Measurements from ENCODE around the gene SOBP. TPM values are rescaled to one million over a fixed set of nuclear protein-coding genes. Genes with fewer than 3 reads are reported as not detected.

SOBP gene
- polyA plus RNA-seq, 1 donor: 4.6 TPM

DNA sequence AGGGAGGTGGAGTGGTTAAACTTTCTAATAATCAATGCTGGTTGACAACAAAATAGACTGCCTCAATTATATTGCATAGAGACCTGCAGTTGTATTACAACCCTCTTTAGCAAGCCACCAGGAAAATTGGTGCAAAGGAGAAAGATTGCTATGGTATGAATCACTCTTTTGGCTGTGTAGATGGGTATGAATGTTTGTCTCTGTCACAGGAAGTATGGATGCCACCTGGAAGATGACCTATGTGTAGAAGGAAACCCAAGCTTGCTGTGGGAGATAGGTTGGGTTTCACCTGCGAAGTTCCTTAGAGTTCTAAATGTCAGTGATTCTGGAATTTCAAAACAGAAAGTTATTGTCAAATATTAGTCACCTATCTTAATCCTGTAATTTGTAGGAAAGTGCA, 134.6 kb downstream of the SOBP start:
- H3K27me3 ChIP-seq (ENCODE audit: control insufficient read depth, insufficient read depth, low read length): no peaks in the 10 kb centered on the region
- no CpG with 5 or more reads among the region's 1 CpG for WGBS (ENCODE audit: insufficient coverage, low lambda C conversion rate)
- no peak overlapping the region for H3K27ac ChIP-seq (ENCODE audit: low read length)

DNA sequence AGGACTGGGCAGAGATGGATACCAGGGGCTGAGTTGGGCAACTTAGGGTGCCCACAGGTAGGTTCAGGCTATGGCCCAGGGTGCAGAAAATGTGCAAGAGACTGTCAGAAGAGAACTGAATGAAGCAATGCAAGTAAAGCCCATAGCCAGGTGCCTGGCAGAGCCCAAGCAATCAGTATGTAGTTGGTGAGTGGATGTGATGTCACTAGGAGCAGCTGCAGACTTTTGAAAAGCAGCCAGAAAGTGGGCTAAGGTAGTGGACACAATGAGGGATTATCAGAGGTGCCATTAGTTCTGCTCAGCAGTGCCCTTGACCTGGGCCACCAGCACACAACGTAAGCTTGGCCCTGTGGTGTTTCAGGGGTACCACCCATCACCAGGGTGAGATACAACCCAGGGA, 135.3 kb downstream of the SOBP start:
- no peaks in the 10 kb centered on the region for H3K36me3 ChIP-seq (ENCODE audit: control insufficient read depth, insufficient read depth, low read length)
- WGBS (ENCODE audit: insufficient coverage, low lambda C conversion rate): no CpG with 5 or more reads among the region's 1 CpG
- H3K27ac ChIP-seq (ENCODE audit: low read length): no peak overlapping the region
- no peaks in the 10 kb centered on the region for H3K9me3 ChIP-seq (ENCODE audit: control insufficient read depth, low read depth, low read length)
- no peak overlapping the region for H3K4me3 ChIP-seq (ENCODE audit: low read length)
- no peaks in the 10 kb centered on the region for H3K27me3 ChIP-seq (ENCODE audit: control insufficient read depth, insufficient read depth, low read length)
- no peak for DNase-seq
- H3K4me1 ChIP-seq (ENCODE audit: control insufficient read depth, insufficient read depth, low read length): peaks cover 4% of the 10 kb centered on the region

More for the DNA sequence above, 134.6 kb downstream of the SOBP start:
- H3K4me3 ChIP-seq (ENCODE audit: low read length): no peak overlapping the region
- no peaks in the 10 kb centered on the region for H3K36me3 ChIP-seq (ENCODE audit: control insufficient read depth, insufficient read depth, low read length)
- DNase-seq: no peak
- peaks cover 4% of the 10 kb centered on the region for H3K4me1 ChIP-seq (ENCODE audit: control insufficient read depth, insufficient read depth, low read length)
- H3K9me3 ChIP-seq (ENCODE audit: control insufficient read depth, low read depth, low read length): no peaks in the 10 kb centered on the region

DNA sequence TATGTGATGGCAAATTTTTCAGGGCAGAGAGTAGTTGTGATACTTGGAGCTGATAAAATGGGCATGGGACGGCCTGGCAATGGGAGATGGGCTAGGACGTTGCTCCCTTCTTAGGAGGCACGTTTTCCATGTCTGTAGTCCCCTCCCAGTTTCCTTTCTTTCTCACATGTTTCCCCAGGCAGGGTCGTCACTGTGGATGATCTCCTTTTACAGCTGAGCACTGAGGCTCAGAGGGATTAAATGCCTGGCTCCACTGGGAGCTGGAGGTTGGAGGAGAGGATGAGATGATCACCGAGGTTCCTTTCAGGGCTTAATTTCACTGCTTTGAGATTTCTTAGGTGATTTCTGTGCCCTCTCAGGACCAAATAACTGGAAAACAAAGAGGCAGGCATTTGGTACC, 136.7 kb downstream of the SOBP start:
- no peak for DNase-seq
- H3K36me3 ChIP-seq (ENCODE audit: control insufficient read depth, insufficient read depth, low read length): no peaks in the 10 kb centered on the region
- H3K4me3 ChIP-seq (ENCODE audit: low read length): no peak overlapping the region
- H3K4me1 ChIP-seq (ENCODE audit: control insufficient read depth, insufficient read depth, low read length): peaks cover 4% of the 10 kb centered on the region
- WGBS (ENCODE audit: insufficient coverage, low lambda C conversion rate): no CpG with 5 or more reads among the region's 5 CpGs
- no peaks in the 10 kb centered on the region for H3K27me3 ChIP-seq (ENCODE audit: control insufficient read depth, insufficient read depth, low read length)
- no peaks in the 10 kb centered on the region for H3K9me3 ChIP-seq (ENCODE audit: control insufficient read depth, low read depth, low read length)
- H3K27ac ChIP-seq (ENCODE audit: low read length): no peak overlapping the region

DNA sequence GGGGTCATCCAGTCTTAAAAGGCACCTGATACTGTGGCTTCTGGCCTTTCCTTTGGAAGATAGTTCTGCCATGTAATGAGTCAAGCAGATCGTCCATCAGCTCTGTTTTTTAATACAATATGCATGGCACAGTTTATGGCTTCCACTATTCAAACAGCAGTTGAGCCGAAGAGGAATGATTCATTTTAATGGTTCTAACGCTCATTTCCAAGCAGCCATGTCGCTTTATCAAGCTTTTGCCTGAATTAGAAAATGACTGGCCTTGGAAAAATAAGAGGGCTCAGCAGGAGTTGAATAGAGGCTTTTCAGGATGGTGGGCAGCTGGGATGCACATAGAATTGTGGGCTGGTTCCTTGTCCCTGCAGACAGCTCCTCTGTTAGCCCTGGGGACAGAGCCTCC, 138.1 kb downstream of the SOBP start:
- H3K27ac ChIP-seq (ENCODE audit: low read length): no peak overlapping the region
- WGBS (ENCODE audit: insufficient coverage, low lambda C conversion rate): no CpG with 5 or more reads among the region's 4 CpGs
- H3K36me3 ChIP-seq (ENCODE audit: control insufficient read depth, insufficient read depth, low read length): no peaks in the 10 kb centered on the region
- H3K4me3 ChIP-seq (ENCODE audit: low read length): no peak overlapping the region
- no peak for DNase-seq
- no peaks in the 10 kb centered on the region for H3K9me3 ChIP-seq (ENCODE audit: control insufficient read depth, low read depth, low read length)
- peaks cover 7% of the 10 kb centered on the region for H3K27me3 ChIP-seq (ENCODE audit: control insufficient read depth, insufficient read depth, low read length)
- H3K4me1 ChIP-seq (ENCODE audit: control insufficient read depth, insufficient read depth, low read length): peaks cover 4% of the 10 kb centered on the region

DNA sequence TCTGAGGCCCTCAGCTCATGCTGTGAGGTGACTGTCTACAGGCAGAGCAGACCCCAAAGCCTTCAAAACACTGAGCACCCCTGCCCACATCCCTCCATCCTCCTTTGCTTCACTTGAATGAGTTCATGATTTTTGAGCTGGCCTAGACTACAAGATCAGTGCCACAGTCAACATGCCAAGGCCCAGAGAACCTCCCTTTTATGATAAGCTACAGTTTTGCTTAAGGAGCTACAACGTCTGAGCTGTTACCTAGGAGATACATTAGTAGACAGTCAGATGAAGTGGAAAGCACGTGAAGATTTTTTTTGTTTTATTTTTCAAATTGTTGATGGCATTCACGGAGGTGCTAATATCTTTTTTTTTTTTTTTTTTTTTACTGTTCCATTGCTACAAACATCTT, 139.0 kb downstream of the SOBP start:
- Histone ChIP-seq H3K9me3 (ENCODE audit: control insufficient read depth, low read depth, low read length) (peaks cover 4% of the 10 kb centered on the region), H3K27me3 (ENCODE audit: control insufficient read depth, insufficient read depth, low read length) (peaks cover 14% of the 10 kb centered on the region), H3K36me3 (ENCODE audit: control insufficient read depth, insufficient read depth, low read length) (no peaks in the 10 kb centered on the region), H3K4me1 (ENCODE audit: control insufficient read depth, insufficient read depth, low read length) (peaks cover 4% of the 10 kb centered on the region), H3K4me3 (ENCODE audit: low read length) (no peak overlapping the region), H3K27ac (ENCODE audit: low read length) (no peak overlapping the region)
- no peak for DNase-seq
- WGBS (ENCODE audit: insufficient coverage, low lambda C conversion rate): 78% methylated on average over 2 of the region's 3 CpGs

DNA sequence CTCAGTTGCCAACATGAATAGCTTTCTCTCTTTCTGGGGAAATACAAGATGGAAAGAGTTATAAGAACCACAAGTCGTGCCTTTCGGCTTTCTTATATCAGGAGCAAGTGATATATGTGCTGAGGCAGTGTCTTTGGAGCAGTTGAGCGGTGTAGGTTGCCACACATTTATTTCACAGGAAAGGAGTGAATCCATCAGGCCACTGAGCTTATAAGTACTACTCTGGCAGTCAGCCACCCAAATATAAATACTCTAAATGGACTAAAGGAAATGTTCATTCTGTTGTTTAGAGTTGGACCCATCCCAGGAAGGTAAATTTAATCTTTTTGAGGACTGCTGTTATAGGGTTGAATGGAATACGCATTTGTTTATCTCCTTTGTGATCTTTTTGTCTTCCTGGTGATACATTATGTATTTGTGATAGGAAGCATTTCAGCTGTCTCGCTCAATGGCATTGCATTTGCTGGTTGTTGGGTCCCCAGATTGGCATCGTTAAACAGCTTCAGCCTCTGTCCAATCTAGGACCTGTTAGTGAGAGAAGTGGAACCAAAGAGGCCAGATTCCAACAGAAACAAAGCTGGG, 139.7 kb downstream of the SOBP start:
- Histone ChIP-seq H3K27ac (ENCODE audit: low read length) (no peak overlapping the region), H3K9me3 (ENCODE audit: control insufficient read depth, low read depth, low read length) (peaks cover 9% of the 10 kb centered on the region), H3K27me3 (ENCODE audit: control insufficient read depth, insufficient read depth, low read length) (peaks cover 20% of the 10 kb centered on the region), H3K4me3 (ENCODE audit: low read length) (no peak overlapping the region), H3K36me3 (ENCODE audit: control insufficient read depth, insufficient read depth, low read length) (no peaks in the 10 kb centered on the region), H3K4me1 (ENCODE audit: control insufficient read depth, insufficient read depth, low read length) (peaks cover 7% of the 10 kb centered on the region)
- no CpG with 5 or more reads among the region's 6 CpGs for WGBS (ENCODE audit: insufficient coverage, low lambda C conversion rate)
- DNase-seq: no peak

DNA sequence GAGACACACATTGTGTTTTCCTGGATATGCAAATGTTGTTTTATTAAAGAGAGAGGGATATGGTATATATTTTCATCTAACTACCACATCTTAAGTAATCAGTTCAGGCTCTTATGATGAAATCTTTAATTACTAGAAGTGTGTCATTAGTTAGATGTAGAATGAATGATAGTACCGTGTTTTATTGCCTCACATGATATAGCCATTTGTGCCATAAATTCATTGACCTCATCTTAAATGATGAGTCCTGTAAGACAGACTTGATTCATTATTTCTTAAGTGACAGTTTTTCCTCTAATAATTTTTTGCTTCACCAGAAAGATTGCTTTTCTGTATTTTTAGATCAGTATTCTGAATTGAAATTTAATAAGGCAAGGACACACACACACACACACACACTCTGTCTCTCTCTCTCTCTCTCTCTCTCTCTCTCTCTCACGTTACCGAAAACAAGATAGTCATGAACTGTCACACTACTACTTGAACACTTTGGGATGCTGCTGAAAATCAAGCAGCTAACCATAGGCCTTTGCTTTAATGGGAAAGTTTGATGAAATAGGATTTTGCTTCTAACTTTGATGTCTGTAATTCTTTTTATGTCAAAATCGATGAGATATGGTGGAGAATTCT, 140.5 kb downstream of the SOBP start:
- WGBS (ENCODE audit: insufficient coverage, low lambda C conversion rate): 100% methylated on average over 2 of the region's 4 CpGs
- Histone ChIP-seq H3K27me3 (ENCODE audit: control insufficient read depth, insufficient read depth, low read length) (peaks cover 26% of the 10 kb centered on the region), H3K9me3 (ENCODE audit: control insufficient read depth, low read depth, low read length) (peaks cover 9% of the 10 kb centered on the region), H3K4me3 (ENCODE audit: low read length) (no peak overlapping the region), H3K36me3 (ENCODE audit: control insufficient read depth, insufficient read depth, low read length) (no peaks in the 10 kb centered on the region), H3K4me1 (ENCODE audit: control insufficient read depth, insufficient read depth, low read length) (peaks cover 7% of the 10 kb centered on the region), H3K27ac (ENCODE audit: low read length) (no peak overlapping the region)
- DNase-seq: peak; percentile 45 to 67

DNA sequence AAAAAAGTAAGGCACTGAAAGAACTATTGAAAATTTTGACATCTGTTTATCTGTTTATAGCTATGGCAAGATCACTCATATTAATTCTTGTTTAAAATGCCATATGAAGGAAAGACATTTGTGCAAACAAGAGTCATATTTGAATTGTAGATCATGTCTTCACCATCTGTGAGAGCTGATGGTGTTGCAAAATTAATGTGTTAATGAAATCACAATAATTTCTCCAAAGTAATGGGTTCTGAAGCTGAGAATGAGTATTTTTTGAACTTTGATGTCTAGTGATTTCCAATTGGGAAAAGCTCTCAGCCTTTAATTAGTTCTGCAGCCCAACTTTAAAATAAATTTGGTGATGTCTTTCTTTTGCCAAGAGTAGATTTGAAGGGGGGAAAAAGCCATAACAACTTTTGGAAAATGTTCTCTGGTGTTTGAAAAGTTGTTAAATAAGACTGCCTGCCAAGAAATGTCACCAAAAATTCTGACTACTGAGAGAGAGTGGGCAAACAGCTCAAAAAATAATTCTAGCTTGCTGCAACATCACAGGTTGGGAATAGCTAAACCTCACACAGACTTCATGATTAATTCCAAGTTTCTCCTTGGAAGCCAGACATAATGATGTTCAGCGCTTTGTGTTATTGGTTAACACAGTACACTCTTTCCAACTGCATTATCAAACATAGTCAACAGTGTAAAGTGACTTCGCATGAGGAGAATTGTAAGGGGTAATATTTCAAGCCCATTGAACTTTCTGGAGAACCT, 142.6 kb downstream of the SOBP start:
- no peak overlapping the region for H3K4me3 ChIP-seq (ENCODE audit: low read length)

DNA sequence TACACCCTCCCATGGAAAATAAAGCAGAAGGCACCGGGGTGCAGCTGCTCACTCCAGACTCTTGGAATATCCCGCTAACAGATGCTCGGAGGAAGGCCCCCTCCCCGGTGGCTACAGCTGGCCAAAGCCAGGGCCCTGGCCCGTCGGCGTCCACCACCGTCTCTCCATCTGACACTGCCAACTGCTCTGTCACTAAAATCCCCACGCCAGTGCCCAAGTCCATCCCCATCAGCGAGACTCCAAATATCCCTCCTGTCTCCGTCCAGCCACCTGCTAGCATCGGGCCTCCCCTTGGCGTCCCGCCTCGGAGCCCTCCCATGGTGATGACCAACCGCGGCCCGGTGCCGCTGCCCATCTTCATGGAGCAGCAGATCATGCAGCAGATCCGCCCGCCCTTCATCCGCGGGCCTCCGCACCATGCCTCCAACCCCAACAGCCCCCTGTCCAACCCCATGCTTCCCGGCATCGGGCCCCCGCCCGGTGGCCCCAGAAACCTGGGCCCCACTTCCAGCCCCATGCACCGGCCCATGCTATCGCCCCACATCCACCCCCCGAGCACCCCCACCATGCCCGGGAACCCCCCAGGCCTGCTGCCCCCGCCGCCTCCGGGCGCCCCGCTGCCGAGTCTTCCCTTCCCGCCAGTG, 143.9 kb downstream of the SOBP start:
- H3K4me1 ChIP-seq (ENCODE audit: control insufficient read depth, insufficient read depth, low read length): peaks cover 4% of the 10 kb centered on the region
- H3K36me3 ChIP-seq (ENCODE audit: control insufficient read depth, insufficient read depth, low read length): no peaks in the 10 kb centered on the region
- H3K27ac ChIP-seq (ENCODE audit: low read length): no peak overlapping the region
- H3K9me3 ChIP-seq (ENCODE audit: control insufficient read depth, low read depth, low read length): peaks cover 9% of the 10 kb centered on the region
- no peak for DNase-seq
- H3K4me3 ChIP-seq (ENCODE audit: low read length): no peak overlapping the region
- no CpG with 5 or more reads among the region's 39 CpGs for WGBS (ENCODE audit: insufficient coverage, low lambda C conversion rate)
- peaks cover 43% of the 10 kb centered on the region for H3K27me3 ChIP-seq (ENCODE audit: control insufficient read depth, insufficient read depth, low read length)

More for the DNA sequence above, 142.6 kb downstream of the SOBP start:
- no CpG with 5 or more reads among the region's 2 CpGs for WGBS (ENCODE audit: insufficient coverage, low lambda C conversion rate)
- H3K27ac ChIP-seq (ENCODE audit: low read length): no peak overlapping the region
- no peak for DNase-seq
- peaks cover 9% of the 10 kb centered on the region for H3K9me3 ChIP-seq (ENCODE audit: control insufficient read depth, low read depth, low read length)
- peaks cover 43% of the 10 kb centered on the region for H3K27me3 ChIP-seq (ENCODE audit: control insufficient read depth, insufficient read depth, low read length)
- H3K36me3 ChIP-seq (ENCODE audit: control insufficient read depth, insufficient read depth, low read length): no peaks in the 10 kb centered on the region
- peaks cover 7% of the 10 kb centered on the region for H3K4me1 ChIP-seq (ENCODE audit: control insufficient read depth, insufficient read depth, low read length)

DNA sequence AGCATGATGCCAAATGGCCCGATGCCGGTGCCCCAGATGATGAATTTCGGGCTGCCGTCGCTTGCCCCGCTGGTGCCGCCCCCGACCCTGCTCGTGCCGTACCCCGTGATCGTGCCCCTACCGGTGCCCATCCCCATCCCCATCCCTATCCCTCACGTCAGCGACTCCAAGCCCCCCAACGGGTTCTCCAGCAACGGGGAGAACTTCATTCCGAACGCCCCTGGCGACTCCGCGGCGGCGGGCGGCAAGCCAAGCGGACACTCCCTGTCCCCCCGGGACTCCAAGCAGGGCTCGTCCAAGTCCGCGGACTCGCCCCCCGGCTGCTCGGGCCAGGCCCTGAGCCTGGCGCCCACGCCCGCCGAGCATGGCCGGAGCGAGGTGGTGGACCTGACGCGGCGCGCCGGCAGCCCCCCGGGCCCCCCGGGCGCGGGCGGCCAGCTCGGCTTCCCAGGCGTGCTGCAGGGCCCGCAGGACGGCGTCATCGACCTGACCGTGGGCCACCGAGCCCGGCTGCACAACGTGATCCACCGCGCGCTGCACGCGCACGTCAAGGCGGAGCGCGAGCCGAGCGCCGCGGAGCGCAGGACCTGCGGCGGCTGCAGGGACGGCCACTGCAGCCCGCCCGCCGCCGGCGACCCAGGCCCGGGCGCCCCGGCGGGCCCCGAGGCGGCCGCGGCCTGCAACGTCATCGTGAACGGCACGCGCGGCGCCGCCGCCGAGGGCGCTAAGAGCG, 144.6 kb downstream of the SOBP start:
- Histone ChIP-seq H3K9me3 (ENCODE audit: control insufficient read depth, low read depth, low read length) (peaks cover 9% of the 10 kb centered on the region), H3K4me1 (ENCODE audit: control insufficient read depth, insufficient read depth, low read length) (peaks cover 2% of the 10 kb centered on the region), H3K27me3 (ENCODE audit: control insufficient read depth, insufficient read depth, low read length) (peaks cover 43% of the 10 kb centered on the region), H3K4me3 (ENCODE audit: low read length) (no peak overlapping the region), H3K27ac (ENCODE audit: low read length) (no peak overlapping the region), H3K36me3 (ENCODE audit: control insufficient read depth, insufficient read depth, low read length) (no peaks in the 10 kb centered on the region)
- WGBS (ENCODE audit: insufficient coverage, low lambda C conversion rate): no CpG with 5 or more reads among the region's 101 CpGs
- peak in 1 of 2 donors; percentile 54 for DNase-seq

Measured in large intestine (tissue), 3 donors.